Erythroblast (primary cell): ENCODE results near the gene MMP12.
"Not testable (repeated sequence)": the region's sequence is repeated elsewhere in the genome, so short reads cannot be mapped to it uniquely, and the experiment has no call there.

ENCODE experiments used
- DNase-seq, 2 experiments: peaks; one replicate each; lab custom pipeline; 2025; lab: John Stamatoyannopoulos, UW
- GATA1 ChIP-seq: IDR thresholded peaks from 2 replicates; pipeline ENCODE4 v1.6.1; 2011; ENCODE audit warnings: low read depth, mild to moderate bottlenecking, control low read depth, low read length, moderate library complexity
- POLR2A ChIP-seq: IDR thresholded peaks from 2 replicates; pipeline ENCODE4 v1.6.1; 2011; ENCODE audit warnings: mild to moderate bottlenecking, low read length

The MMP12 gene

DNA sequence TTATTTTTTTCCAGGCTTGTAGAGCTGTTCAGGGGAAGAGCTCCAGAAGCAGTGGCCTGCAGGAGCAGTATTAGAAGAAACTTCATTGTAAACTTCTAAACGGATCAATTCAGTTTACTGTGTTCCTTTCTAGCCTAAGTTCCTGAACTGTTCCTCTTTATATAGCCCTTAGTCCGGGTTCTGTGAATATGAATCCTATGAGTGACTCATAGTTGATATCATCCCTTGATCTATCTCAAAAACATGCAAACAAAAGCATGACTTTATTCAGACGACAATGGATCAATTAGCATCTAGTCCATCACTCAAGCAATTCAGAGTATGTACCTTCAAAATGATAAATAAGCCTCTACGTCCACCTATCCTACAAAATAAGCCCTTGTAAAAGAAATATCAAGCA lies at the start of gene MMP12:
TSS of gene MMP12 (minus strand) at position 131 of the 400 bp plus-strand sequence. CDS start at position 86, 45 bp downstream.
- DNase-seq, result no peak
- TF ChIP-seq GATA1, result no peak

DNA sequence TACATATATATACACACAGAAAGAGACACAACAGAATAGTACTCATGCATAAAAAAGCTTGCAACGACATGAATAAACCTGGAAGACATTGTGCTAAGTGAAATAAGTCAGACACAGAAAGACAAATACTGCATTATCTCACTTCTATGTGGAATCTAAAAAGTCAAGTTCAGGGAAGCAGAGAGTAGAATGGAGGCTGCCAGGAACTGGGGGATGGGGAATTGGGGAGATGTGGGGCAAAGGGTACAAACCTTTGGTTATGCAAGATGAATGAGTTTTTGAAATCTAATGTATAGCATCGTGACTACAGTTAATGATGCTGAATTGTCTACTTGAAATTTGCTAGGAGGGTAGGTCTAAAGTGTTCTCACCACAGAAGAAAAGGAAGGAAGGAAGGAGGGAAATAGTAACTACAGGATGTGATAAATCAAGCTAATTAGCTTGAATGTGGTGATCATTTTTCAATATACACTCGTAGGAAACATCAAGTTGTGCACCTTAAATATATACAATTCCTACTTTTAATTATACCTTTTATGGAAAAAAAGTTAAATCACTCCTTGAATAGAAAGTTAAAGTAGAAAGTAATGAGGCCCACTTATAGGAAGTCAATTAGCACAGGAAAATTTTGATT lies 46.9 kb upstream of the MMP12 start:
- DNase-seq, result no peak
- TF ChIP-seq POLR2A (no peak), GATA1 (no peak)

DNA sequence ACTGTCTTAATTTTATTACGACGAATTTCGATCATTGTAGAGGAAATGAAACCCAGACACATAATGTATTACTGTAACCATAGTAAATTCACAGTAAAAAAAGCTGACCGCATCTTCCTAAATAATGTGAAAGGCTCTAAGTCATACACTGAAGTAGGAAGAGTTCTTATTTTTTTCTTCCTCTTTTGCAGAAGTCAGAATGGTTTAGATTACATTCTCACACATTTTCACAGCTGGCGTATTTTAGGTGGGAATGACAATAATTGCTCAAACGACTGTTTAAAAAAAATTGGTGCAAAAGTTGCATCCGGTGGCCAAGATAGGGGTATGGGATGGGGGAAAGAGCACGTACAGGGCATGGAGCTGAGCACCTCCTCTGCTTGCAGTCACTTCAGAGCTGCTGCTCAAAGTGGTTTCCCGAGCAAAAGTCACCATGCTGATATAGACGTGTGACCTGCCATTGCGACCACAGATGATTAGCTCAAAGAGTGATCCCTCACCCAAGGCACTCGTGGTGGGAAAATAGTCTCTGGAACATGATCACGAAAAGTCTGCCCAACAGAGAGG lies 45.4 kb upstream of the MMP12 start:
- TF ChIP-seq POLR2A (no peak), GATA1 (no peak)
- DNase-seq, result no peak

DNA sequence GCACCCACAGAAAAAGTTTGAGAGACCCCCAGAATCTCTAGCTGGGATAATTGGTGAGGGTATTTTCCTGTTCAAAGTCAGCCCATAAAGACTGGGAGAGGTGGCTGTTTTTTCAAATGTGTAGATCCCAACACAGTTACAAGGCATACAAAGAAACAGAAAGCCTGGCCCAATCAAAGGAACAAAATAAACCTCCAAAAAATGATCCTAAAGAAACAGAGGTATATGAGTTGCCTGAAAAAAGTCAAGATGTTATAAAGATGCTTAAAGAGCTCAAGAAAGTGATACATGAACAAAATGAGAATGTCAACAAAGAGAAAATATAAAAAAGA lies 40.2 kb upstream of the MMP12 start:
- TF ChIP-seq POLR2A (no peak), GATA1 (no peak)
- DNase-seq, result no peak

DNA sequence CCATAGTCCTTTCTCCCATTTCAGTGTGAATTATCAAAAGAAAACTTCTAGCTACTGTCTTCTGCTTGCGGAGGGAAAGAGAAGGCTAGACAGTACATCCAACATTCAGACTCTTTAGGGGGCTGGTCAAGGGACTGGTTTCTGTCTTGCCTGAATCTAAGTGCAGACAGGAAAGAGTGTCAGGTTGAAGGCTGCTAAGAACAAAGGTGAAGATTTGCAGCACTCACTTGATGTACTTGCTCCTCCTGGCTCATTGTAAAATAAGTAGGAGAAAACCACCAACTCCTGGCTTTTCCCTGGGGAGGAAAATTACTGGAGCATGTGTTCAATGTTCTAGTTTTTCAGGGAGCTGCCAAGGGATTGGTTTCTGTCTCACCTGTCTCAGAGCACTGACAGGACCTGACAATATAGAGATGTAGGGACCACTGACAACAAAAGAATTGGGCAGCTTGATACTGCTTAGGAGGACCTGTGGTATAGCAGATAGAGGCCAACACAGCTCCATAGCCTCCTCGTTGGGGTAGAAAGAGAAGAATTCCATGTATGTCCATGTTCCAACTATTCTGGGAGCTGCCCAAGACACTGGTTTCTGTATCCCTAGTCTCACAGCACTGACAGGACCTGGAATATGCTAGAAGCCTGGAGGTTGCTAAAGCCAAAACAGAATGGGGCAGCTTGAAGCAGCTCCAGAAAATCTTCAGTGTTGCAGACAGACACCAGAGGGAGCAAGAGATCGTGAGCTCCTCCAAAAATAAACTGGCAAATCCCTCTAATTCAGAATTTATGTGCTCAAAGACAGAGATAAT lies 39.7 kb upstream of the MMP12 start:
- peak in 1 of 2 experiments; percentile 10 for DNase-seq
- TF ChIP-seq GATA1, result no peak
- no peak for TF ChIP-seq POLR2A

DNA sequence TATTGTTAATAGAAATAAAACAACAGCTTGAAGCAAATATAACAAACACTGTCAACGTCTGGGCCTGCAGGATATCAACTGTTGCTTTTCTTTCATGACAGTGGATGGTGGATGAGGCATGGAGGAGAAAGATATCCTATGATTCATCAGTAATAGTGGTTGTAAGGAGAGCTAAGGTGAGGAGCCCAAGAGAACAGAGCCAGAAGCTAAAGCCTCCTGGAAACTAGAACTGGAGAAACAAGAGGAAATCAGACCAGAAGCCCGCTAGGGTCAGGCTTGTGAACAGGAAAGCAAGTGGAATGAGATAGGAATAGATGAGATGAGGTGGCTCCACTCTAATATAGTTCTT lies 37.7 kb upstream of the MMP12 start:
- DNase-seq, result no peak
- TF ChIP-seq POLR2A (no peak), GATA1 (no peak)

DNA sequence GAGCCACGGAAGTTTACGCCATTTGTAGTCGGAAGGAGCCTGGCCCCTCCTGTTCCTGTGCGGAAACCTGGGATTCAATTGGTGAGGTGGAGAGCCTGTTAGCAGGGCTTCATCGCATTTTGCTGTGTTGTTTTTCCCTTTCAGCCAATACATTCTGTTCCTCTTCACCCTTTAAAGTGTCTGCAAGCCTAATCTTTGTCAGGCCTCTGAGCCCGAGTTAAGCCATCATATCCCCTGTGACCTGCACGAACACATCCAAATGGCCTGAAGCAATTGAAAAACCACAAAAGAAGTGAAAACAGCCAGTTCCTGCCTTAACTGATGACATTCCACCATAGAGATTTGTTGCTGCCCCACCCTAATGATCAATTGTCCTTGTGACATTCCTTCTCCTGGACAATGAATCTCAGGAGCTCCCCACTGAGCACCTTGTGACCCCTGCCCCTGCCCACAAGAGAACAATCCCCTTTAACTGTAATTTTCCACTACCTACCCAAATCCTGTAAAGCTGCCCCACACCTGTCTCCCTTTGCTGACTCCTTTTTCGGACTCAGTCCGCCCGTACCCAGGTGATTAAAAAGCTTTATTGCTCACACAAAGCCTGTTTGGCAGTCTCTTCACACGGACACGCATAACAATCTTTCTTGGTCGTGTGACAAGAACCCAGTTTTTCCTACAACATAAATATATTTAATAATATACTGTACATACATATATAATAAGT lies 37.1 kb upstream of the MMP12 start:
- DNase-seq, result no peak
- TF ChIP-seq GATA1, result no peak
- no peak for TF ChIP-seq POLR2A

DNA sequence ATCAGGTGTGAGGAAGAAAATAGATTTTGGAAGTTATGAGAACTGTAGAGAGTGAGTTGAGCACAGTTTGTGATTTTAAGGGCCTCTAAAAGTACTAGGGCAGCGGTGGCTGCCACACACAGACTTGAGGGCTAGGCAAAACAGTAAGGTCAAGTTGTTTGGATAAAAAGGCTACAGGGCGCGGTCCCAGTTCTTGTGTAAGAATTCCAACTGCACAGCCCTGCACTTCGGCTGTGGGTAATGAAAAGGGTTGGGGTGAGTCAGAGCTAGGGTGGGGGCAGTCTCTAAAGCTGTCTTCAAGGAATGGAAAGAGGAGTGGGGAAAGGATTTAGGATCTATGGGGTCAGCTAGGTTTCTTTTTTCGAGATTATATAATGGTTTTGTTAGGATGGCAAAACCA lies 31.1 kb upstream of the MMP12 start:
- not testable (repeated sequence) for DNase-seq

DNA sequence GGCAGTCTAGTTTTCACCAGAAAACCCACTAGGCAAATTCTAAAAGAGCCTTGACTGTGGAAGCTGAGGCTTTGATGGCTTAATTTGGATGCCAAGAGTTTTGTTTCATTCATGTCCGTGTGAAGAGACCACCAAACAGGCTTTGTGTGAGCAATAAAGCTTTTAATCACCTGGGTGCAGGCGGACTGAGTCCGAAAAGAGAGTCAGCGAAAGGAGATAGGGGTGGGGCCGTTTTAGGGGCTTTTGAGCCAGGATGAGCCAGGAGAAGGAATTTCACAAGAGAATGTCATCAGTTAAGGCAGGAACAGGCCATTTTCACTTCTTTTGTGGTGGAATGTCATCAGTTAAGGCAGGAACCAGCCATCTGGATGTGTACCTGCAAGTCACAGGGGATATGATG lies 29.1 kb upstream of the MMP12 start:
- not testable (repeated sequence) for DNase-seq

DNA sequence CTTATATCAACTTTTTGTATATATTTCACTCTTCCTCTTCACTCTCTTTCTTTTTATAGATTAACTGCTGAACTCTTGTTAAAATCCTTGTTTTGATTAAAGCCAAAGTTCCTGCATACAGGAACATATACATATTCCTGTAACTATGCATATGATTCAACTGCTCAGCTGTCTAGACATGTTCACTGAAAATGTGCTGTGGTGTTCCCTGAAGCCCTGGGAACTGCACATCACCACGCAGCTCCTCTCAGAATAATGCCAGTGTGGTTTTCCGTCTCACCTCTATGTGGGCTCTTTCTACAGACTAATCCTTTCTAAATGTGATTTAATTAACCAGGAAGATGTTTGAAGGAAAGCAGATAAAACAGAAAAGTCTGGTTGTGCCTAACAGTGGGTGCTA lies 25.6 kb upstream of the MMP12 start:
- no peak for DNase-seq
- no peak for TF ChIP-seq GATA1
- TF ChIP-seq POLR2A, result no peak

DNA sequence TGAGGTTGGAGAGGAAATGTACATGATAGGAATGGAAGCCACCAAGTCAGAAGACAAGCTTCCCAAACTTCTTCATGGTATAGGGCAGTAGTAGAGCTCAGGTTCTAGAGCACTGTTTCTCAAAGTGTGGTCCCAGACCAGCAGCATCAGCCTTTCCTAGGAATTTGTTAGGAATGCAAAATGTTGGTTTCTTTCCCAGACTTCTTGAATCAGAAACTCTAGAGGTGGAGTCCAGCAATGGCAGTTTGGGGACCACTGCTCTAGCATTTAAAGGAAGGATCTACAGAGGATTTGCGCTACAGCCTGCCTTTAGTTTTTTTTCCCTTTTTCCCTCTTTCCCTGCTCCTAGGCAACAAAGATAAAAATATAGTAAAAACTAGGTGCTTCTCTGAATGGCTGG lies 17.0 kb upstream of the MMP12 start:
- no peak for TF ChIP-seq POLR2A
- TF ChIP-seq GATA1, result no peak

DNA sequence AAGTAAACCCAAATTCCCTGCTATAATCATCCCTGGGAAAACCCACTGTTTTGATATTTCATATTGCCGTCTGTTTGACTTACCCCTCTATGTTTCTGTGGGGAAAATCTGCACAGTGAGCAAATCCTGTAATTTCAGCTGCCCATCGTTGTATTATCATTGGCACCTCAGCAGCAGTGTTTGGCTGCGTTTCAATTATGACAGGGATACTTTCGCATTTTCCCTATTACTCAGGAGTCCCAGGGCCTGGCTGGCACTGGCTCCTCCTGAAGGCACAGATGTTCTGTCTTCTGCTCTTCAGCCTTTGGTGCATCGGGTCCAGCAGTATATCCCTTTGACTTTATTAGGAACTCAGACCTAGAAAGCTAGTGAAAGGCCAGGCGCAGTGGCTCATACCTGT lies 12.2 kb upstream of the MMP12 start:
- DNase-seq, result no peak
- no peak for TF ChIP-seq POLR2A
- no peak for TF ChIP-seq GATA1

More for the DNA sequence above, 17.0 kb upstream of the MMP12 start:
- DNase-seq, result no peak

DNA sequence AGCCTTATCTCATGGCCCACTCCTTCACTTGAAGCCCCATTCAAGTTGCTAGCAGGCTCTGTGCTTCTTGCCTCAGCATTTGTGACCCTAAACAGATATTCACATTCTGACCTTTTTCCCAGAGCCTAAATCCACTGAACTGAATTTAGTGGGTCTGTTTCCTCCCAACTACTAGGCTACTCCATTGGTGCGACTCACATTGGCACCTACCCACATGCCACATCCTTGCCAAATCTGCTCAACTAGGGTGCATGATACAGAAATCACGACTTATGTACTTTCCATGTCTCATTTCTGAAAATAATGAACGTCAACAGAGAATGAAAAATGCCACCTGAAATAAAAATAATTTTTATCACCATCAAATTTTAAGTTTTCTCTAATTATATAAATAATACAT lies 8.4 kb upstream of the MMP12 start:
- no peak for DNase-seq
- TF ChIP-seq GATA1 (no peak), POLR2A (no peak)

DNA sequence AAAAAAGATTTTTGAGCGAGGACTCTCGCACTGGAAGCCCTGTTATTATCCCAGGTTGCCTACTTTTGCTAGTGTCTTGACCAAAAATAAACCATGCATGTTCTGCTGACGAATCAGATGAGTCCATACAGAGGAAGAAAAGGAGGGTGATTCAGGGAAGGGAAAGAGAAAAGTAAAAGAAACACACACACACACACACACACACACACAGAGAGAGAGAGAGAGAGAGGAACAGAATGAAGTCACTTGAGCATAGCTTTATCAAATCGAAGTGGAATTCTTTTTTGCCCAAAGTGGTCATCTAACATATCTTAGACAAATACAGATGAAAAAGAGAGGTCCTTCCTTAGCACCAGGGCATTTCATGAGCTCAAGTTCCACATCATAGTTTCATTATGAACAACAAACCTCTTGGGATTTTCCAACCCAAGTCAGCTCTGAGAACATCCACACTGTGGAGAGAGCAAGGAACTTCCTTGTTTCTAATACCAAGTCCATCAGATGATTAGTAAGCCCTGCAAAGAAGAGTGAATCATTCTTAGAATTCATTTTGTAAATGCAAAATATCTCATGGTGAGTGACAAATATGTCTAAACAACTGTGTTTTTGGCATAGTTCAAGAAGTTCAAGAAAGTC lies 7.7 kb upstream of the MMP12 start:
- TF ChIP-seq GATA1, result no peak
- TF ChIP-seq POLR2A, result no peak
- DNase-seq, result no peak
